Measurements from ENCODE around the gene GFRA4.

Gene GFRA4

GRCh38 chr20:3674995-3675900 is 12.0 kb upstream of the GFRA4 start:
- in situ Hi-C loops (cut with HindIII; ENCODE audit: low sequenced_read_pairs): no loop called here

- in situ Hi-C loops (cut with HindIII; ENCODE audit: low sequenced_read_pairs): no loop called here
These were observed 11.2 kb upstream of the GFRA4 start for GRCh38 chr20:3674447-3674846.

- in situ Hi-C loops (cut with HindIII; ENCODE audit: low sequenced_read_pairs): no loop called here
These were observed 10.2 kb upstream of the GFRA4 start for GRCh38 chr20:3673221-3674070.

GRCh38 chr20:3672547-3673171 is 9.5 kb upstream of the GFRA4 start:
- in situ Hi-C loops (cut with HindIII; ENCODE audit: low sequenced_read_pairs): no loop called here

- in situ Hi-C loops (cut with HindIII; ENCODE audit: low sequenced_read_pairs): no loop called here
These were observed 8.9 kb upstream of the GFRA4 start for GRCh38 chr20:3671986-3672546.

GRCh38 chr20:3670945-3671344 is 7.7 kb upstream of the GFRA4 start:
- in situ Hi-C loops (cut with HindIII; ENCODE audit: low sequenced_read_pairs): no loop called here

- in situ Hi-C loops (cut with HindIII; ENCODE audit: low sequenced_read_pairs): no loop called here
These were observed 7.3 kb upstream of the GFRA4 start for GRCh38 chr20:3670511-3670910.

GRCh38 chr20:3669710-3670367 is 6.6 kb upstream of the GFRA4 start:
- in situ Hi-C loops (cut with HindIII; ENCODE audit: low sequenced_read_pairs): no loop called here

GRCh38 chr20:3667434-3668037 is 4.3 kb upstream of the GFRA4 start:
- in situ Hi-C loops (cut with HindIII; ENCODE audit: low sequenced_read_pairs): no loop called here

GRCh38 chr20:3663858-3664257 is 659 bp upstream of the GFRA4 start:
- in situ Hi-C loops (cut with HindIII; ENCODE audit: low sequenced_read_pairs): no loop called here

- in situ Hi-C loops (cut with HindIII; ENCODE audit: low sequenced_read_pairs): no loop called here
These were observed 1.2 kb downstream of the GFRA4 start for GRCh38 chr20:3661814-3662665.

GRCh38 chr20:3661060-3661813 is 2.0 kb downstream of the GFRA4 start:
- in situ Hi-C loops (cut with HindIII; ENCODE audit: low sequenced_read_pairs): no loop called here

GRCh38 chr20:3660262-3661059 is 2.7 kb downstream of the GFRA4 start:
- in situ Hi-C loops (cut with HindIII; ENCODE audit: low sequenced_read_pairs): no loop called here

- in situ Hi-C loops (cut with HindIII; ENCODE audit: low sequenced_read_pairs): no loop called here
These were observed 3.5 kb downstream of the GFRA4 start for GRCh38 chr20:3659492-3660261.

GRCh38 chr20:3658716-3659491 is 4.3 kb downstream of the GFRA4 start:
- in situ Hi-C loops (cut with HindIII; ENCODE audit: low sequenced_read_pairs): no loop called here

- in situ Hi-C loops (cut with HindIII; ENCODE audit: low sequenced_read_pairs): no loop called here
These were observed 5.0 kb downstream of the GFRA4 start for GRCh38 chr20:3658019-3658715.
